PC-9 (cell line): ENCODE measurements around the gene ERH. TPM values are rescaled to one million over a fixed set of nuclear protein-coding genes. Genes with fewer than 3 reads are reported as not detected.

Experiments used
- BruUV-seq: library from RNA; stranded (reverse); fragments of 400-500 nt; replicated peaks from 2 replicates; lab custom pipeline; 2021; lab: Mats Ljungman, UMichigan
- CTCF ChIA-PET: fragments of 300-600 bp; sonication (Branson Sonifier 250); formaldehyde crosslinking; loops from one replicate; lab custom pipeline; 2022; ENCODE audit warnings: antibody characterized with exemption; lab: Charles Lee
- POLR2A ChIA-PET: fragments of 300-600 bp; sonication (Branson Sonifier 250); formaldehyde crosslinking; loops from one replicate; lab custom pipeline; 2022; ENCODE audit warnings: antibody characterized with exemption; ENCODE audit not compliant: unreplicated experiment; lab: Charles Lee
- DNase-seq, 2 experiments: peaks; one replicate each; pipeline versions ENCODE4 v3.0.0 to v3.0.0-alpha.2; 2015 to 2022; ENCODE audit warnings: mixed read lengths in 1 of 2
- H2AFZ ChIP-seq: fragments of 200-600 bp; sonication (generic); 2 replicates; pipeline ENCODE4 v1.8.1; 2017; ENCODE audit warnings: antibody characterized with exemption
- H3F3A ChIP-seq: fragments of 200-600 bp; sonication (generic); 2 replicates; pipeline ENCODE4 v1.8.1; 2017; ENCODE audit warnings: antibody characterized with exemption, mild to moderate bottlenecking, low read depth; ENCODE audit not compliant: insufficient read depth
- H3K27ac ChIP-seq: fragments of 200-600 bp; sonication (generic); 2 replicates; pipeline ENCODE4 v1.6.1; 2016; ENCODE audit warnings: mixed run types
- H3K27me3 ChIP-seq: fragments of 200-600 bp; sonication (generic); 2 replicates; pipeline ENCODE4 v1.6.1; 2016; ENCODE audit warnings: low read depth, mixed run types; ENCODE audit not compliant: insufficient read depth
- H3K36me3 ChIP-seq: fragments of 200-600 bp; sonication (generic); 2 replicates; pipeline ENCODE4 v1.6.1; 2016; ENCODE audit warnings: low read depth, mixed run types
- H3K4me1 ChIP-seq: fragments of 200-600 bp; sonication (generic); replicated peaks from 2 replicates; pipeline ENCODE4 v1.6.1; 2016; ENCODE audit warnings: mixed run types; ENCODE audit not compliant: insufficient read depth
- H3K4me2 ChIP-seq: fragments of 200-600 bp; sonication (generic); 2 replicates; pipeline ENCODE4 v1.6.1; 2017; ENCODE audit warnings: mixed run types
- H3K4me3 ChIP-seq: fragments of 200-600 bp; sonication (generic); 2 replicates; pipeline ENCODE4 v1.6.1; 2016; ENCODE audit warnings: mixed run types
- H3K79me2 ChIP-seq: fragments of 200-600 bp; sonication (generic); 2 replicates; pipeline ENCODE4 v1.6.1; 2017; ENCODE audit warnings: low read depth, mixed run types
- H3K9me2 ChIP-seq: fragments of 200-600 bp; sonication (generic); 2 replicates; pipeline ENCODE4 v1.8.1; 2017; ENCODE audit warnings: mild to moderate bottlenecking; ENCODE audit not compliant: insufficient read depth
- H3K9me3 ChIP-seq: fragments of 200-600 bp; sonication (generic); 2 replicates; pipeline ENCODE4 v1.8.1; 2016; ENCODE audit warnings: low read depth; ENCODE audit not compliant: insufficient read depth
- H4K20me1 ChIP-seq: fragments of 200-600 bp; sonication (generic); 2 replicates; pipeline ENCODE4 v1.8.1; 2017; ENCODE audit not compliant: insufficient read depth
- CTCF ChIP-seq: fragments of 200-600 bp; sonication (generic); conservative IDR thresholded peaks from 2 replicates; pipeline ENCODE4 v1.6.1; 2017; ENCODE audit warnings: mixed run types, antibody characterized with exemption, mild to moderate bottlenecking, moderate library complexity
- EZH2 ChIP-seq: fragments of 200-600 bp; sonication (generic); IDR thresholded peaks from 2 replicates; pipeline ENCODE4 v1.8.0; 2017; ENCODE audit warnings: antibody characterized with exemption, low read depth
- intact Hi-C: fragments of 100-400 bp; cut with micrococcal nuclease; formaldehyde crosslinking; loops from one replicate; pipeline ENCODE4 v1.10.0; 2022; ENCODE audit not compliant: unreplicated experiment
- total RNA-seq: library from RNA; stranded (reverse); gene quantifications from 2 replicates; pipeline ENCODE4 v1.2.3, GENCODE V29; 2021

Gene ERH
- total RNA-seq, 1 experiment from 2014 or later: 347 TPM

DNA sequence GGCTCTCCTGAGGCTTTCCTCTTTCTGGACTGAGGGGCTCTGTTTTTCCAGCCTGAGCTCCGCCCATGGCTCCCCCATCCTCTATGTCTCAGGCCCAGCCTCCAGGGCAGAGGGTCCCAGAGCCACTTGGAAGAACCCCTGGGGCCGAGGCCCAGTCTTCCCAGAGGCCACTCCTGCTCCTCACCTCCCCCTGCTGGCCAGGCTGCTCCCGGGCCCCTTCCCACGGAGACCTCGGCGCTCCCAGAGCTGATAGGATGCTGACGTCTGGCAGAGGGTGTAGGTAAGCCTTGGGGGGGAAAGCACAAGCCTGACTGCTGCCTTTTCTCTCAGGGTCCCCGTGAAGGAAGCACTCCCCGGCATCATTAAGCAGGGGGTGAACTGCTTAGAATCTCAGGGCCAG is 51.4 kb downstream of the ERH start:
- no peak overlapping the region for H3K4me3 ChIP-seq
- POLR2A ChIA-PET: no interaction called here
- 0 out of 2 replicates have a peak, but pooled peaks cover 5% of the 10 kb centered on the region for H3F3A ChIP-seq
- H3K36me3 ChIP-seq: no peaks in the 10 kb centered on the region
- BruUV-seq: no TSS peak
- CTCF ChIA-PET: no interaction called here
- 0 out of 2 replicates have a peak, but pooled peaks cover 7% of the 10 kb centered on the region for H3K27me3 ChIP-seq
- TF ChIP-seq CTCF (peak; percentile 69), EZH2 (no peak)
- DNase-seq: peak in 1 of 2 experiments; percentile 19
- H3K9me3 ChIP-seq: no peaks in the 10 kb centered on the region
- H2AFZ ChIP-seq: no peak overlapping the region
- H3K4me1 ChIP-seq: no peaks in the 10 kb centered on the region
- no peak overlapping the region for H3K27ac ChIP-seq
- intact Hi-C loops: no loop called here
- H3K9me2 ChIP-seq: no peaks in the 10 kb centered on the region
- H3K4me2 ChIP-seq: no peak overlapping the region
- no peaks in the 10 kb centered on the region for H4K20me1 ChIP-seq
- H3K79me2 ChIP-seq: no peaks in the 10 kb centered on the region

- intact Hi-C loops: no loop called here
- H3K9me3 ChIP-seq: no peaks in the 10 kb centered on the region
- no peak for TF ChIP-seq CTCF
- no peak for TF ChIP-seq EZH2
- no peaks in the 10 kb centered on the region for H4K20me1 ChIP-seq
- no peak overlapping the region for H3K4me3 ChIP-seq
- H3K27me3 ChIP-seq: peaks cover 7% of the 10 kb centered on the region; the same call in 1 of the 2 replicates
- CTCF ChIA-PET: no interaction called here
- POLR2A ChIA-PET: no interaction called here
- no peak overlapping the region for H2AFZ ChIP-seq
- no peak overlapping the region for H3K27ac ChIP-seq
- no peaks in the 10 kb centered on the region for H3K9me2 ChIP-seq
- no peaks in the 10 kb centered on the region for H3K4me1 ChIP-seq
- H3F3A ChIP-seq: 0 out of 2 replicates have a peak, but pooled peaks cover 5% of the 10 kb centered on the region
- no TSS peak for BruUV-seq
- no peak overlapping the region for H3K4me2 ChIP-seq
- no peak for DNase-seq
- H3K79me2 ChIP-seq: no peaks in the 10 kb centered on the region
- no peaks in the 10 kb centered on the region for H3K36me3 ChIP-seq
These were observed 52.7 kb downstream of the ERH start for GRCh38 chr14:69345402-69345801.

GRCh38 chr14:69344171-69344570 is 53.9 kb downstream of the ERH start:
- POLR2A ChIA-PET: no interaction called here

More at GRCh38 chr14:69344171-69344570, 53.9 kb downstream of the ERH start:
- no peak for DNase-seq
- BruUV-seq: no TSS peak
- Histone ChIP-seq H3K9me2 (no peaks in the 10 kb centered on the region), H3K27me3 (peaks cover 19% of the 10 kb centered on the region; the same call in 1 of the 2 replicates), H3K9me3 (no peaks in the 10 kb centered on the region), H2AFZ (no peak overlapping the region), H3K4me2 (no peak overlapping the region), H3F3A (0 out of 2 replicates have a peak, but pooled peaks cover 5% of the 10 kb centered on the region), H3K27ac (no peak overlapping the region), H3K36me3 (no peaks in the 10 kb centered on the region), H3K4me3 (no peak overlapping the region), H4K20me1 (no peaks in the 10 kb centered on the region), H3K79me2 (no peaks in the 10 kb centered on the region), H3K4me1 (no peaks in the 10 kb centered on the region)
- TF ChIP-seq CTCF: no peak
- TF ChIP-seq EZH2: no peak
- intact Hi-C loops: no loop called here
- CTCF ChIA-PET: interaction anchor here (0.6 kb wide), 1 partner anchor 433 kb away, joined by 3 read pairs; no protein-coding TSS in a partner anchor
